GM21717 (cell line): ENCODE data around the gene KCMF1.

Source experiments
- ATAC-seq: cut with Tn5 transposase; IDR thresholded peaks from one replicate; pipeline ENCODE4 v1.9.1; 2021; ENCODE audit warnings: mild to moderate bottlenecking, moderate library complexity; ENCODE audit not compliant: unreplicated experiment

KCMF1 gene

GRCh38 chr2:84956334-84957297 lies 14.3 kb upstream of the KCMF1 start:
- ATAC-seq: no peak

- ATAC-seq: no peak
Measured at GRCh38 chr2:84957771-84958134, 13.2 kb upstream of the KCMF1 start.

- ATAC-seq: no peak
Measured at GRCh38 chr2:84958135-84959059, 12.6 kb upstream of the KCMF1 start.

GRCh38 chr2:84959095-84959565 lies 11.8 kb upstream of the KCMF1 start:
- ATAC-seq: no peak

GRCh38 chr2:84959566-84960506 lies 11.1 kb upstream of the KCMF1 start:
- no peak for ATAC-seq

GRCh38 chr2:84962917-84963316 lies 8.0 kb upstream of the KCMF1 start:
- ATAC-seq: no peak

GRCh38 chr2:84963323-84963691 lies 7.7 kb upstream of the KCMF1 start:
- ATAC-seq: no peak

- no peak for ATAC-seq
Measured at GRCh38 chr2:84963692-84964405, 7.1 kb upstream of the KCMF1 start.

GRCh38 chr2:84964406-84965191 lies 6.4 kb upstream of the KCMF1 start:
- no peak for ATAC-seq

GRCh38 chr2:84965192-84965516 lies 5.8 kb upstream of the KCMF1 start:
- no peak for ATAC-seq

GRCh38 chr2:84965827-84966226 lies 5.1 kb upstream of the KCMF1 start:
- no peak for ATAC-seq

GRCh38 chr2:84966731-84967130 lies 4.2 kb upstream of the KCMF1 start:
- ATAC-seq: no peak

- ATAC-seq: no peak
Measured at GRCh38 chr2:84969511-84970209, 1.3 kb upstream of the KCMF1 start.

- ATAC-seq: peak; percentile 39
Measured at GRCh38 chr2:84970210-84970867, 622 bp upstream of the KCMF1 start.

- peak; percentile 38 for ATAC-seq
Measured at GRCh38 chr2:84971510-84972206, 697 bp downstream of the KCMF1 start.

- ATAC-seq: no peak
Measured at GRCh38 chr2:84972207-84972783, 1.3 kb downstream of the KCMF1 start.

- no peak for ATAC-seq
Measured at GRCh38 chr2:84972932-84973331, 2.0 kb downstream of the KCMF1 start.
